HCT116 (cell line): Measurements from ENCODE around the gene SHISA8.

Experiments used
- CTCF ChIP-seq, 3 experiments: fragments of 200-600 bp in 1 of 3; sonication (generic) in 1 of 3; IDR thresholded peaks in 2 of 3; conservative IDR thresholded peaks in 1 of 3; 2 replicates each; pipeline ENCODE4 v1.5.1; 2012 to 2017; ENCODE audit warnings: low read depth in 2 of 3, low read length in 2 of 3, antibody characterized with exemption in 1 of 3, borderline replicate concordance in 1 of 3, control low read depth in 1 of 3, mild to moderate bottlenecking in 1 of 3, mixed read lengths in 1 of 3, mixed run types in 1 of 3, moderate library complexity in 1 of 3; ENCODE audit not compliant: insufficient read depth in 1 of 3
- ELF1 ChIP-seq: IDR thresholded peaks from 2 replicates; pipeline ENCODE4 v1.6.1; 2012; ENCODE audit warnings: low read depth, borderline replicate concordance
- EZH2phosphoT487 ChIP-seq: fragments of 200-600 bp; IDR thresholded peaks from 2 replicates; pipeline ENCODE4 v1.6.1; 2018; ENCODE audit warnings: antibody characterized with exemption, borderline replicate concordance
- POLR2A ChIP-seq: IDR thresholded peaks from 2 replicates; pipeline ENCODE4 v1.7.0; 2011; ENCODE audit warnings: borderline replicate concordance; ENCODE audit not compliant: insufficient read depth, insufficient read length; ENCODE audit errors: extremely low read depth
- POLR2AphosphoS5 ChIP-seq: IDR thresholded peaks from 2 replicates; pipeline ENCODE4 v1.6.1; 2011; ENCODE audit warnings: mild to moderate bottlenecking, low read depth, low read length, moderate library complexity
- SIN3A ChIP-seq: IDR thresholded peaks from 2 replicates; pipeline ENCODE4 v1.6.1; 2012; ENCODE audit warnings: low read depth

DNA sequence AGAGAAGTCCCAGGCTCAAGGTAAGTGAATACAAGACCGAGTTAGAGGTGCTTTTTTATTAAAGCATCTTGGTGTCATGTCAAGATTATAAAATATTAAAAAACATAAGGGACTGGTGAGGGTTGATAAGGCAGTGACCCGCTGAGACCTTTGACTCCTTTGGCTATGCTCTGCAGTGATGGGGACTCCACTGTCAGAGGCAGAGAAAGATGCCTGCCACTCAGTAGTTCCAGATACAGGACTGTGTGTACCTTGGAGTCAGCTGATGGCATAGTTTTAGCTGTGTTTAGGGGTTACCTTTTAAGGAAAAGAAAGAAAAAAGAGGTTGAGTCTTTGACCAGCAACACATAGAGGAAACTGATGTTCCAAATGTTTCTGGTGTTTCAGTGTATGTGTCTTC lies 40.8 kb downstream of the SHISA8 start:
- TF ChIP-seq ELF1 = no peak
- no peak for TF ChIP-seq CTCF (IDR thresholded peaks at IDR 0.05 in 2 of 3, conservative IDR thresholded peaks at IDR 0.05 in 1 of 3; ENCODE audit: borderline replicate concordance in 1 of 3, insufficient read depth in 1 of 3, low read depth in 2 of 3, low read length in 2 of 3)
- no peak for TF ChIP-seq SIN3A
- no peak for TF ChIP-seq POLR2AphosphoS5
- TF ChIP-seq EZH2phosphoT487 = no peak
- no peak for TF ChIP-seq POLR2A
